CD14-positive monocyte (primary cell): ENCODE results near the gene NFATC1. TPM values are rescaled to one million over a fixed set of nuclear protein-coding genes. Genes with fewer than 3 reads are reported as not detected.

Experiments used
- DNase-seq, 3 donors: peaks; one replicate each; pipeline ENCODE4 v3.0.0-alpha.2; 2011 to 2022
- H2AFZ ChIP-seq: 2 replicates; pipeline ENCODE4 v1.6.0; 2012; ENCODE audit warnings: mild to moderate bottlenecking, low read depth, low read length, inconsistent platforms; ENCODE audit not compliant: insufficient read depth, poor library complexity, severe bottlenecking
- H3K27ac ChIP-seq, 2 donors: 1 replicate in 1 of 2; 2 replicates in 1 of 2; pipeline ENCODE4 v1.5.1; 2012 to 2013; ENCODE audit warnings: low read length in 2 of 2, control low read depth in 1 of 2, inconsistent platforms in 1 of 2, low read depth in 1 of 2, mild to moderate bottlenecking in 1 of 2
- H3K27me3 ChIP-seq, 2 donors: one replicate each; pipeline versions ENCODE4 v1.6.0 to v1.6.1; 2011 to 2013; ENCODE audit warnings: low read length in 2 of 2; ENCODE audit not compliant: control insufficient read depth in 2 of 2, insufficient read depth in 2 of 2
- H3K36me3 ChIP-seq, 2 donors: replicated peaks in 1 of 2; 1 replicate in 1 of 2; 2 replicates in 1 of 2; pipeline versions ENCODE4 v1.5.1 to v1.6.1; 2012 to 2013; ENCODE audit warnings: low read length in 2 of 2, control low read depth in 1 of 2, inconsistent platforms in 1 of 2, mild to moderate bottlenecking in 1 of 2; ENCODE audit not compliant: insufficient read depth in 2 of 2, control insufficient read depth in 1 of 2
- H3K4me1 ChIP-seq, 2 donors: 1 replicate in 1 of 2; 2 replicates in 1 of 2; pipeline versions ENCODE4 v1.5.1 to v1.6.1; 2012 to 2013; ENCODE audit warnings: low read length in 2 of 2, control low read depth in 1 of 2, inconsistent platforms in 1 of 2, mild to moderate bottlenecking in 1 of 2, moderate library complexity in 1 of 2; ENCODE audit not compliant: insufficient read depth in 2 of 2, control insufficient read depth in 1 of 2
- H3K4me2 ChIP-seq: replicated peaks from 2 replicates; pipeline ENCODE3; 2012; ENCODE audit warnings: low read length, moderate library complexity, mild to moderate bottlenecking; ENCODE audit not compliant: poor library complexity, severe bottlenecking; ENCODE audit errors: extremely low read depth
- H3K4me3 ChIP-seq, 3 experiments: fragments of 200-600 bp in 1 of 3; sonication (generic) in 1 of 3; replicated peaks in 1 of 3; 1 replicate in 2 of 3; 2 replicates in 1 of 3; pipeline ENCODE4 v1.5.1; 2011 to 2013; ENCODE audit warnings: low read length in 3 of 3, mild to moderate bottlenecking in 3 of 3, control low read depth in 2 of 3, low read depth in 2 of 3, inconsistent platforms in 1 of 3, moderate library complexity in 1 of 3
- H3K79me2 ChIP-seq: 2 replicates; pipeline ENCODE4 v1.6.0; 2012; ENCODE audit warnings: mild to moderate bottlenecking, control low read depth, inconsistent platforms, low read length, moderate library complexity; ENCODE audit not compliant: insufficient read depth
- H3K9ac ChIP-seq: 2 replicates; pipeline ENCODE4 v1.6.0; 2017; ENCODE audit warnings: low read length, mild to moderate bottlenecking; ENCODE audit not compliant: insufficient read depth, poor library complexity, severe bottlenecking
- H3K9me3 ChIP-seq, 2 donors: replicated peaks in 1 of 2; 1 replicate in 1 of 2; 2 replicates in 1 of 2; pipeline versions ENCODE4 v1.5.1 to v1.6.1; 2012 to 2013; ENCODE audit warnings: low read length in 2 of 2, control low read depth in 1 of 2; ENCODE audit not compliant: control insufficient read depth in 1 of 2, insufficient read depth in 1 of 2
- H4K20me1 ChIP-seq: 2 replicates; pipeline ENCODE4 v1.6.0; 2012; ENCODE audit warnings: mild to moderate bottlenecking, low read length, control low read depth, moderate library complexity; ENCODE audit not compliant: insufficient read depth
- H3K27ac Mint-ChIP-seq, 7 donors: one replicate each; pipeline ENCODE4 v1.8.0; 2020; ENCODE audit warnings: mild to moderate bottlenecking in 7 of 7, mixed read lengths in 7 of 7, moderate library complexity in 6 of 7, inconsistent platforms in 2 of 7
- H3K27me3 Mint-ChIP-seq, 3 donors: one replicate each; pipeline ENCODE4 v1.8.0; 2021 to 2022; ENCODE audit warnings: low read depth in 3 of 3, mild to moderate bottlenecking in 3 of 3, mixed read lengths in 3 of 3, moderate library complexity in 3 of 3, inconsistent platforms in 1 of 3
- H3K36me3 Mint-ChIP-seq, 2 donors: one replicate each; pipeline ENCODE4 v1.8.0; 2020; ENCODE audit warnings: mixed read lengths in 2 of 2, inconsistent platforms in 1 of 2, mild to moderate bottlenecking in 1 of 2
- H3K4me1 Mint-ChIP-seq: one replicate; pipeline ENCODE4 v1.8.0; 2020; ENCODE audit warnings: mild to moderate bottlenecking, mixed read lengths
- H3K4me3 Mint-ChIP-seq, 2 donors: one replicate each; pipeline ENCODE4 v1.8.0; 2020; ENCODE audit warnings: mild to moderate bottlenecking in 2 of 2, mixed read lengths in 2 of 2, moderate library complexity in 1 of 2
- H3K9me3 Mint-ChIP-seq, 7 donors: one replicate each; pipeline ENCODE4 v1.8.0; 2020 to 2022; ENCODE audit warnings: mixed read lengths in 7 of 7, mild to moderate bottlenecking in 6 of 7, moderate library complexity in 6 of 7, inconsistent platforms in 2 of 7
- CTCF ChIP-seq: fragments of 200-600 bp; IDR thresholded peaks from one replicate; pipeline ENCODE4 v1.8.0; 2022; ENCODE audit warnings: antibody characterized with exemption, mild to moderate bottlenecking
- WGBS: methylation state at CpG from one replicate; pipeline ENCODE4 v1.1.5; 2013; ENCODE audit warnings: missing lambda C conversion rate; ENCODE audit not compliant: insufficient coverage; 5-methylcytosine and 5-hydroxymethylcytosine counted together
- intact Hi-C, 2 donors: fragments of 100-400 bp; cut with micrococcal nuclease; formaldehyde crosslinking; loops; one replicate each; pipeline versions ENCODE4 v1.15.0 to v1.15.1; 2023
- polyA plus RNA-seq, 3 donors: library from polyadenylated mRNA; depleted of rRNA in 1 of 3; unstranded in 2 of 3; stranded (reverse) in 1 of 3; fragments of 300-500 nt in 2 of 3; fragments of >200 nt in 1 of 3; fragmentation: Illumina TruSeq in 2 of 3; gene quantifications; 1 replicate in 2 of 3; 2 replicates in 1 of 3; pipeline ENCODE4 v1.2.3, GENCODE V29; 2012 to 2021

NFATC1 gene
- polyA plus RNA-seq, 3 donors = 7.8 to 10.7 (median 8.3) TPM

GRCh38 chr18:79365701-79366100 lies 30.0 kb upstream of the NFATC1 start:
- Histone ChIP-seq H3K9ac (no peak overlapping the region), H3K4me3 (no peak overlapping the region), H4K20me1 (no peaks in the 10 kb centered on the region), H3K4me1 (no peaks in the 10 kb centered on the region), H3K36me3 (peaks cover 18 to 43% of the 10 kb centered on the region in 2 donors), H3K4me2 (no peak overlapping the region), H3K79me2 (no peaks in the 10 kb centered on the region), H3K9me3 (no peaks in the 10 kb centered on the region), H3K27ac (no peak overlapping the region), H2AFZ (no peak overlapping the region), H3K27me3 (no peaks in the 10 kb centered on the region)
- peaks cover 10% of the 10 kb centered on the region for H3K4me1 Mint-ChIP-seq
- WGBS = 98% methylated on average over 13 of the region's 13 CpGs
- peaks cover 0 to 4% (median 0%) of the 10 kb centered on the region in 7 donors for H3K9me3 Mint-ChIP-seq
- intact Hi-C loops = no loop called here
- no peak overlapping the region for H3K4me3 Mint-ChIP-seq
- H3K27ac Mint-ChIP-seq = no peak overlapping the region
- no peak for TF ChIP-seq CTCF
- H3K36me3 Mint-ChIP-seq = peaks cover 52 to 77% of the 10 kb centered on the region in 2 donors
- no peak for DNase-seq
- H3K27me3 Mint-ChIP-seq = peaks cover 0 to 3% (median 0%) of the 10 kb centered on the region in 3 donors

- Mint-ChIP-seq H3K4me1 (peaks cover 10% of the 10 kb centered on the region), H3K27me3 (peaks cover 0 to 3% (median 0%) of the 10 kb centered on the region in 3 donors), H3K27ac (no peak overlapping the region), H3K4me3 (no peak overlapping the region), H3K36me3 (peaks cover 46 to 75% of the 10 kb centered on the region in 2 donors), H3K9me3 (peaks cover 0 to 4% (median 0%) of the 10 kb centered on the region in 7 donors)
- Histone ChIP-seq H3K9me3 (no peaks in the 10 kb centered on the region), H3K4me2 (no peak overlapping the region), H3K79me2 (no peaks in the 10 kb centered on the region), H3K4me1 (no peaks in the 10 kb centered on the region), H4K20me1 (no peaks in the 10 kb centered on the region), H3K4me3 (no peak overlapping the region), H2AFZ (no peak overlapping the region), H3K27ac (no peak overlapping the region), H3K9ac (no peak overlapping the region), H3K27me3 (no peaks in the 10 kb centered on the region), H3K36me3 (peaks cover 13 to 36% of the 10 kb centered on the region in 2 donors)
- 93% methylated on average over 21 of the region's 29 CpGs for WGBS
- intact Hi-C loops = no loop called here
- no peak for TF ChIP-seq CTCF
- DNase-seq = no peak
Observed at GRCh38 chr18:79366177-79367094, 29.3 kb upstream of the NFATC1 start.
